GM18502 (cell line): Measurements from ENCODE around the gene ZDHHC14.
"Not testable (repeated sequence)": the region's sequence is repeated elsewhere in the genome, so short reads cannot be mapped to it uniquely, and the experiment has no call there.

Experiments
- ATAC-seq: cut with Tn5 transposase; IDR thresholded peaks from one replicate; pipeline ENCODE4 v1.9.1; 2021; ENCODE audit warnings: mild to moderate bottlenecking; ENCODE audit not compliant: unreplicated experiment, poor library complexity

The ZDHHC14 gene

DNA sequence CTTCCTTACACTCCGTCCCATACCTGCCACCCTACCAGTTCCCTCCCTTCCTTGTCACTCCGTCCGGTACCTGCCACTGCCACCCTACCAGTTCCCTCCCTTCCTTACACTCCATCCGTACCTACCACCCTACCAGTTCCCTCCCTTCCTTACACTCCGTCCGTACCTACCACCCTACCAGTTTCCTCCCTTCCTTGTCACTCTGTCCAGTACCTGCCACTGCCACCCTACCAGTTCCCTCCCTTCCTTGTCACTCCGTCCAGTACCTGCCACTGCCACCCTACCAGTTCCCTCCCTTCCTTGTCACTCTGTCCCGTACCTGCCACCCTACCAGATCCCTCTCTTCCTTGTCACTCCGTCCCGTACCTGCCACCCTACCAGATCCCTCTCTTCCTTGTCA is 310.6 kb downstream of the ZDHHC14 start:
- not testable (repeated sequence) for ATAC-seq

DNA sequence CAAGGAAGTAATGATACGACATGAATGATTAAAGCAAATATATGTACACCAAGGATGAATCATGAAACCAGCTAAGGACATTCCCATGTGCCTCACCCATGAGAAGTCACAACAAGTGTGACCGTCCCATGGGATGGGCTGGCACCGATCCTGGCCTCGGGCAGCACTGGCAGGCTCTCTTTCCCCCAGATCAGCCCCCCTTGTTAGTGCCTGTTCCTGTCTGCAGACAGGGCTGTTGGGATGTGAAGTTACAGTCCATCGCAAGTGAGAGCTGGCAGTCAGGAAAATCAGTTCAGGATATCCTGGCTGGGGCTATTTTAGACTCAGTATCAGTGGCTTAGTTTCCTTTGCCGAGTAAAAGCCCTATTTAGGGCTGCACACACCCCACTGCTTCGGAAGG is 312.9 kb downstream of the ZDHHC14 start:
- no peak for ATAC-seq

DNA sequence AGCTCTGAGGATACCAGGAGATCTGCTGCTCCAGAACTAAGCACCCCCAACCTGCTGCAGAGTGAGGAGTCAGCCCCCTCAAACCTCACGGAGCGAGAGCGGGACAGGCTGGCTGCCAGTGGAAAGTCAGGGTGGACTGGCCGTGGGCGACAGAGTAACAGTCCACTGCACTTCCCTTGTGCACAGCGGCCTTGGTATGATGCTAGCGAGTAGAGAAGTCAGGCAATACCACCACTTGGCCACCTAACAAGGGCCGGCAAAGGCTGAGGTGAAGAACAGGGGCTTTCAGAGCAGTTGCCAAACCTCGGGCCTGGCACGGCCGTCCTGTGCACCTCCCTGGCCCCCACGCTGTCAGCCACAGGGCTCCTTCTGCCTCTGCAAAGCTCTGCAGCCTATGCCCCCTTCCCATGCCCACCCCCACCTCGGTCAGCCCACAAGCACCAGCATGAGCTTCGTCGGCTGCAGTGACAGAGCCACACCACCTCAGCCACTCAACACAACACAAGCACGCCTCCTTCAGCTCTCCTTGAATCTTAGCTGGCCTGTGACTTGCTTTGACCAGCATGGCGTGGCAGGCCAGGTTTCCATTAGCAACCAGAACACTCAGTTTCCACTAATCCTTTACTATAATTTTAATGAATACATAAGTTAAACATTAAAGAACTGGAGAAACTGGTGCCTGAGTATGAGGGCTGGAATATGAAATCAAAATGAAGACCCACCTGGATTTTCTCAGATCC is 314.5 kb downstream of the ZDHHC14 start:
- ATAC-seq = no peak

DNA sequence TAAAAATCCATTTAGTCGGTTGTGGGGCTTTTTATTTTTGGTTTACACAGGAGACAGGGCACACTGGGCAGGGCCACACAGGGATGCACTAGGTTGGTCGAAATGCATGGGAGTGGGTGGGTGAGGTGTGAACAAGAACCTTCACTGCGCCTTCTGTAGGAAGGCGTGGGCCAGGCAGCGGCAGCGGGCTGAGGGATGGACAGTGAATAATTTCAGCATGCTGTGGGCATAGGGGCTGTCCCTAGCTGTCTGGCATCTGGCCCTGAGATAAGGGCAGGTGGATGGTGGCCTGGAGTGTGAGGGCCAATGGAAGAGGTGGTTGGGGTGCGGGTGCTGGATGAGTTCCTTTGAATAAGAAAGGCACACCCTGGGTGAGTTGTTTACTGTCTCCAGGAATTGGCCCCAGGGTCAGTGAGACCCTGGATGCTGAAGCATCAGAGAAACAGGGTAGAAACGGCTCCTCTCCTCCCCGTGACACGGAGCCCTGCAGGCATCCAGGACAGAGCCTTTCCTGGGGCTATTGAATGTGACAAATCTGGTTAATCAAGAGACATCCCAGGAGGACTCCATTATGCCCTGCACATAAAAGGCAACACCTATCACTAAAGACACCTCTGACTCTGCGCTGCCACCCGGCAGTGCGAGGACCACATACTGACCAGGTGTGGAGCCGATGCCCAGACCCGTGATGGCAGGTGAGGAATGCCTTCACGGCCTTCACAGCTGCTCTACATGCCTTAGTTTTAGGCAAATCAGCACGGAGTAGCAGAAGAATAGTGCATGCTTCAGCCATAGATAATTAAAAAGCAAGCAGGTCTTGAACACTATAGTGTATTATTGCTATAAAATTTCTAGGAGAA is 319.0 kb downstream of the ZDHHC14 start:
- ATAC-seq = no peak

DNA sequence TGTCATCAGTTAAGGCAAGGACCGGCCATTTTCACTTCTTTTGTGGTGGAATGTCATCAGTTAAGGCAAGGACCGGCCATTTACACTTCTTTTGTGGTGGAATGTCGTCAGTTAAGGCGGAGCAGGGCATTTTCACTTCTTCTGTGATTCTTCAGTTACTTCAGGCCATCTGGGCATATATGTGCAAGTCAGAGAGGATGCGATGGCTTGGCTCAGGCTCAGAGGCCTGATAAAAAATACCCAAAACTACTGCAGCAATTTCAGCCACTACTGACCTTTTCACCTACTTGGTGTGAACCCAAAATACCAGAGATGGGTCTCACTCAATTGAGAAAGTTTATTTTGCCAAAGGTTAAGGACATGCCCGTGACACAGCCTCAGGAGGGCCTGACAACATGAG is 325.4 kb downstream of the ZDHHC14 start:
- not testable (repeated sequence) for ATAC-seq

DNA sequence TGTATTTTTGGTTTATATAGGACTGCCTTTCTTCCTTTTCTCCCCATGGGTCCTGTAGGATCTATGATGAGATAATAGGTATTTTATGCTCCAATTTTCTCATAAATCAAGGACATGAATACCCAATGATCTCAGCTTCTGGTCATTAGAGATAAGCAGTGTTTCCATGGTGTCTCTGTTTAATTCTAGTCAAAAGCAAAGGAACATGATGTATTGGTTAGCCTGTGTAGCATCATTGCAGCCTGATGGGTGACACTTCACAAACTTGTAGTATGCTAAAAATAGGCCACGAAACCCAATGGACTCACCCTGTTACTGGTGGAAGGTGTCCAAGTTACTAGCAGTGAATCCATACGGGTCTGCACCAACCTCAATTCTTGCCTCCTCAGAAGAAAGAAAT is 325.9 kb downstream of the ZDHHC14 start:
- no peak for ATAC-seq

GRCh38 chr6:157707576-157707975 is 326.6 kb downstream of the ZDHHC14 start:
- no peak for ATAC-seq

- no peak for ATAC-seq
Observed at GRCh38 chr6:157708239-157708638, 327.2 kb downstream of the ZDHHC14 start.

DNA sequence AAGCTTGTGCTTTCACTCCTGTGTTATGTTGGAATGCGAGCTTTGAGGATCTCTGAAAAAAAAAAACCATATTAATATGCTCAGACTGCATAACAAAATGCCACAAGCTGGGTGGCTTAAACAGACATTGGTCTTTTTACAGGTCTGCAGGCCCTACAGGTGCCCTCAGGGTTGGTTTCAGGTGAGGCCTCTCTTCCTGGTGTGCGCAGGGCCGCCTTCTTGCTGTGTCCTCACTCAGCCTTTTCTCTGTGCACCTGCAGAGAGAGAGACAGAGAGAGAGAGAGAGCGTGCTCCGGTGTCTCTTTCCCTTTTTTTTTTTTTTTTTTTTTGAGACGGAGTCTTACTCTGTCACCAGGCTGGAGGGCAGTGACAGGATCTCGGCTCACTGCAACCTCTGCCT is 327.9 kb downstream of the ZDHHC14 start:
- no peak for ATAC-seq

GRCh38 chr6:157709555-157709954 is 328.6 kb downstream of the ZDHHC14 start:
- no peak for ATAC-seq

DNA sequence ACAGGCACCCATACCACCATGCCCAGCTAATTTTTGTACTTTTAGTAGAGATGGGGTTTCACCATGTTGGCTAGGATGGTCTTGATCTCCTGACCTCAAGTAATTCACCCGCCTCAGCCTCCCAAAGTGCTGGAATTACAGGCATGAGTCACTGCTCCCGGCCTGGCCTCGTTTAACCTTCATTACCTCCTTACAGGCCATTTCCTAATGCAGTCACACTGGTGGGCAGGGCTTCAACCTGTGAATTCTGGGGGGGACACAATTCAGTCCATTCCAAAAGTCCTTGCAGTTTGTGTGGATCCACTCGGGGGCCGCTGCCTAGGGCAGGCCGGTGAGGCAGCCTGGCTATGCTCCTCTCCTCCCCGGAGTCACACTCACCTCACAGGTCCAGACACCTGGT is 329.6 kb downstream of the ZDHHC14 start:
- ATAC-seq = no peak

GRCh38 chr6:157711060-157711459 is 330.1 kb downstream of the ZDHHC14 start:
- no peak for ATAC-seq

DNA sequence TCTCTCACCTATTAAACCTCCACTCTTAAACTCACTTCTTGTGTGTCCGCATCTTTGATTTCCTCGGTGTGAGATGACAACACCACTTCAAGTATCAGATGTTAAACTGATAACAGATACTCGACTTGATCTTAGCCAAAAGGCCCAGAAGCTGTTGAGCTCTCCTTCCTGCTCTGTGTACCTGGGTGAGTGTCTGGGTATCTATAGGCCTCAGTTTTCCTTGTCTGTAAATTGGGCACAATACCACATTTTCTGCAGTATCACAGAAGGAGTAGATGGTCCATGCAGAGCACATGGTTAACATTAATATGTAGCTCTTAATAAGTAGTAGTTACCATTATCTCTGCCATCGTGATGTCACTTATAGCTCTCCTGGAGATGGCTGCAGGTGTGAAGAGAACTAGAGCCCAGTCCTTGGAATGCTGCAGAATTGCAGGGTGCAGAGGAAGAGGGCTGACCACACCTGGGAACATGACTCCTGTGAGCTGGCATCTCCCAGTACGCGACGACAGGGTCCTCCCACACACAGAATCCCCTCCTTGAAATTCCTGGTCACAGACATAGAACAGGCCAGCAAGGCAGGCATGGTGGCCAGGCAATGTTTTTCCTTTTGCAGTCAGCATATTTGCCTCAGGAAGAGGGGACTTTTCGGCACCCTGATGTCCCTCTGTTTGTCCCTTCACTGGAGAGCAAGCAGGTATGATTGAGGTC is 331.8 kb downstream of the ZDHHC14 start:
- ATAC-seq = no peak

DNA sequence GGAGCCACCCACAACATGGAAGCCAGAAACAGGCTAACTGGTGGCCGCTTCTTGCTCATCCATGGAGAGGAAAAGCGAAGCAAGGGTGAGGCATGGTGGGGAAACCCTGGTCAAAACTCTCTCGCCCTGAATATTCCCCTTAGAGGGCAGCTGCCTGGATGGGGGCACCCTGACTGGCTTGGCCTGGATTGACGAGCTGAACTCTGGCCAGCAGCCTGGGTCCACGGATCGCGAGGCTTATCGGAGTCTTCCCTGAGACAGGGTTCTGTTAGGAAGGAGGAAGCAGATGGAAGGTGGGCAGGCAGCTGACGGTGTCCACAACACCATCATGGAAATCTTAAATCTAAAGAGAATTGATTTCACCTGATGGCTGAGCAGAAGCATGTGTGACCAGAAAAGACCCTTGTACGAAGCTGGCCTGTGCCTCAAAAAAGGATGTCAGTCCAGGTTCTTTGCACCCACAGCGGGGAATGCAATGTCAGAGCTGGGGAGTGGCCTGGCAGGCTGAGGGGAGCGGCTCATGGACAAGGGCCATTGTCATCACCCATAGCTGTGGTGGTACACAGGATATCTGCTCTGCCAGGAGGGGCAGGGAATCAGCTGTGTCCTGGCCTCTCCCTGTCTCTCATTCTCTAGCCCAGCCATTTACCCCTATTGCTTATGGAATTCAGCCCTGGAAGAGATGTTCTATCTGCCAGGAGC is 332.6 kb downstream of the ZDHHC14 start:
- ATAC-seq = no peak

DNA sequence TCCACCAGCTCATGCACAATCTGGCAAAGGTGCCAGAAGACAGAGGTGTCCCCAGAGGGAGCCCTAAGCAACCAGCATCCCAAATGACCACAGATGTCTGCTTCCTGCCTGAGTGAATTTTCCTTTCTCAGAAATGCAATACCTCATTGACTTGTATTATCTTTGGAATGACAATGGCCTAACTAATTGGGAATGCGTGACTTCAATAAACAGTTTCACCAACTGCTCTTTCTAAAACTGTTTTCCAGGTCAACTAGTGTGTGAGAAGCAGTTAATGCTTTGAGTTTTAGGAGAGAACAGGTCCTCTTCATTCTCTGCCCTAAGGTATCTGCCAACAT is 333.1 kb downstream of the ZDHHC14 start:
- no peak for ATAC-seq

GRCh38 chr6:157715728-157716164 is 334.8 kb downstream of the ZDHHC14 start:
- ATAC-seq = no peak

DNA sequence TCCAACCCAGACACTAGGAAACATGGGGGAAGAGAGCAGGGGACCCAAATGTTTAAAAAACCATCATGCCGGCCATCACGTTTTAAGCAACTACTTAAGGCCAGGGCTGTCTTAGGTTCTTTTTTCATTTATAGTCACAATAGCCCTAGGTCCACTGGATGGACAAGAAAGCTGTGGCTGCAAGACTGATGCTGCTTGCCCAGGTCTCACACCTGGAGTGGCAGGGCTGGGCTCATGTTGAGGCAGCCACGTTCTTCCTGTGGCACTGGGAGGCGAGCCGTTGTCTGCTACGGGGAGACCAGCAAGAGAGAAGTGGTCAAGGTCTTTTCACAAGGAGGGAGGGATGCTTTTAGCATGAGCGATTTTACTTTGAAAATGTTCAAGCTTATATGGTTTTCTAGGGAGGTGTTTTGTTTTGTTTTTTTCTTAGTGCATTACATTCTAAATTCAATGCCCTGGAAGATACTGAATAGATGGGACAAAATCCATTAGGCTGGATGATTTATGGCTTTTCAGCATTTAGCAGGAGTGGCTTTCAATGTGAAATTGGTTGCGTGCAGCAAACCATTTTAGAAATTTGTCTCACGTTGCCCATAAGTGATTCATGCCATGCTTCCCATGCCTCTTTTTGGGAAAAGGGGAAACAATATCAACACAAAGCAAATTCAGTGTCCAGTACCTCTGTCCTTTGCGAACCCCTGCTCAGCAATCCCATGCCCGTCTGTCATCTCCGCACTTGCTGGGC is 335.4 kb downstream of the ZDHHC14 start:
- no peak for ATAC-seq

GRCh38 chr6:157717340-157717748 is 336.4 kb downstream of the ZDHHC14 start:
- no peak for ATAC-seq

GRCh38 chr6:157718503-157719187 is 337.7 kb downstream of the ZDHHC14 start:
- ATAC-seq = no peak
